ENCODE results near the gene OTUD6A.
"Not testable (repeated sequence)": the region's sequence is repeated elsewhere in the genome, so short reads cannot be mapped to it uniquely, and the experiment has no call there.

Gene OTUD6A

DNA sequence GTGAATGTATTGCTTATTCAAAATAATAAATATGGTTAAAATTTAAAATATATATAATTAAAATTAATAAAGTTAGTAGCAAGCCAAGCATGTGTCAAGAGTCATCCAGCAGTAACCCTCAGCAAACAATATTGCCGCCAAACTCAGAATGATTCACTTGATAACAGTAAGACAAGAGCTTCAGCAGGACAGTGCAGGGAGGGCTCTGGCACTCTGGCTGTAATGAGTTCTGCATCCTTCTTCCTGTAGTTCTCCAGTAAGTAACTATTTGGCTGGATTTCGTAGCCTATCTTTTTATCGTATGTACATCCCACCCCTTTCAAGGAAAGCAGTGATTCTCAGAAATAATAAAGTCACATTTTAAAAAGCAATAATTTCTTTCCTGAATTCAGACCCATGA is 17.6 kb downstream of the OTUD6A start:
- Mint-ChIP-seq H3K27ac (no peak overlapping the region), H3K4me1 (ENCODE audit: low read depth) (no peaks in the 10 kb centered on the region), H3K36me3 (ENCODE audit: low read depth) (no peaks in the 10 kb centered on the region), H3K4me3 (no peak overlapping the region), H3K9me3 (no peaks in the 10 kb centered on the region), H3K27me3 (ENCODE audit: low read depth) (no peaks in the 10 kb centered on the region)

- Mint-ChIP-seq H3K27me3 (ENCODE audit: low read depth) (no peaks in the 10 kb centered on the region), H3K4me3 (no peak overlapping the region), H3K27ac (no peak overlapping the region), H3K36me3 (ENCODE audit: low read depth) (no peaks in the 10 kb centered on the region), H3K4me1 (ENCODE audit: low read depth) (no peaks in the 10 kb centered on the region), H3K9me3 (no peaks in the 10 kb centered on the region)
These were observed 20.5 kb downstream of the OTUD6A start for GRCh38 chrX:70082723-70083122.

- Mint-ChIP-seq H3K4me1 (ENCODE audit: low read depth) (no peaks in the 10 kb centered on the region), H3K4me3 (no peak overlapping the region), H3K27ac (no peak overlapping the region), H3K27me3 (ENCODE audit: low read depth) (peaks cover 3% of the 10 kb centered on the region), H3K9me3 (no peaks in the 10 kb centered on the region), H3K36me3 (ENCODE audit: low read depth) (no peaks in the 10 kb centered on the region)
These were observed 22.5 kb downstream of the OTUD6A start for GRCh38 chrX:70084592-70085240.

DNA sequence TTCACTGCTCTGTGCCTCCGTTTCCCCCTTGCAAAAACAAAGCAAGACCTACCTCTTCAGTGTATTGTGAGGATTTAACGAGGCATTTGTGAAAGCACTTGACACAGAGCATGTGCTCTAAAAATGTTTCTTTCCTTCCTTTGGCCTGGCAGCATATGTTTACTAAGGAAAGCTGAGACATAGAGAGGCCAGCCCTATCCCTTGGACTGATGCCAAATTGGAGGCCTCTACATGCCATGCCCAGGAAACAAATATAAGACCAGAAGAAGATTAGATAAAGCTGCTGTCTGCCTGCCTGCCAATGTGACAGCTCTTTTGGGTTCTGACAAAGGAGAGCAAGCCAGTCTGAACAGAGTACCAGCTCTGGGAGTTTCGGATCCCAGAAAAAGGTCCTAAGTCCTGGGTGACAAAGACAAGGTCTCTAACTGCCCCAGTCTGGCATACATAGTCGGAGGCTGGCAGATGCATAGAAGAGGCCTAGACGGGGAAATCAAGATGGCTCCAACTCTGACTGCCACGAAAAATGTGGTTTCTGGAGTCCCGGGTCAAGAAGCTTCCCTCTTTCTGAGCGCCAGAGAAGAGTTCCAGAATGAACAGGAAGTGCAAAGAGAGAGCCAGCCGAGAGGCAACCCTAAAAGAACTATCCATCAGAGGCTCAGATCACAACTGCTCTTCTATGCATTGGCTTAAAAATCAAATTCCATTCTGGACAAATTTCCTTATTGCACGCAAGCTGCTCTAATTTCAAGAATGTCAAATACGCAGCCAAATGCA is 25.8 kb downstream of the OTUD6A start:
- H3K27me3 Mint-ChIP-seq (ENCODE audit: low read depth) = peaks cover 4% of the 10 kb centered on the region
- H3K27ac Mint-ChIP-seq = no peak overlapping the region
- H3K36me3 Mint-ChIP-seq (ENCODE audit: low read depth) = no peaks in the 10 kb centered on the region
- H3K4me3 Mint-ChIP-seq = no peak overlapping the region
- no peaks in the 10 kb centered on the region for H3K9me3 Mint-ChIP-seq
- no peaks in the 10 kb centered on the region for H3K4me1 Mint-ChIP-seq (ENCODE audit: low read depth)

- Mint-ChIP-seq H3K27ac (no peak overlapping the region), H3K4me1 (ENCODE audit: low read depth) (no peaks in the 10 kb centered on the region), H3K36me3 (ENCODE audit: low read depth) (no peaks in the 10 kb centered on the region), H3K27me3 (ENCODE audit: low read depth) (peaks cover 4% of the 10 kb centered on the region), H3K9me3 (no peaks in the 10 kb centered on the region), H3K4me3 (no peak overlapping the region)
These were observed 26.5 kb downstream of the OTUD6A start for GRCh38 chrX:70088751-70089150.

DNA sequence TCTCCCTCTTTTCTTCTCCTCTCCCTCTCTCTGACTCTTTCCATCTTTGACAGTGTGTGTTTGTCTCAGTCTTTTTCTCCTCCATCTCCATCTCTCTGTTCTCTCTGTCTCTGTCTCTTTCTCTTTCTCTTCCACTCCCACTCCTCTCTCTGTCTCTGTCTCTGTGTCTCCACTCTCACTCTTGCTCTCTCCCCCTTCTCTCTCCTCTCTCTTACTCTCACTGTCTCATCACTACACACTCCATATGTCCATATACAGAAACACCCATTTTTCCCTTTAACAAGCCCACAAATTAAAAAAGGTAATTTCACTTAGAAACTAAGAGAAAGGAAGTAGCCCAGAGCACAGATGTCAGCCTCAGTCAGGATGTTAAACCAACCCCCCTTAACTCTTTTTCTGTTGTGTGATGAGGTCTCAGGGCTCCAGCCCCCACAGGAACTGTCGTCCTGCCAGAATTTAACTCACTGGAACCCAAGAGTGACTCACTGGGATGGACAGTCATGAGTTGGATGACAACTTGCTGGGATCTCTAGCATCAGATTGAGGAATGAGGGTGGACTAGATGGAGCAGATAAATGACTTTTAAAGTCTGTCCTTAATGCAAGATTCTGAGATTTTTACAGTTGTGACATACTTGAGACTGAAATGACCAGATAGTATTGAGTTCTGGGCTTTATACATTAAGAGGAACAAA is 27.5 kb downstream of the OTUD6A start:
- H3K4me1 Mint-ChIP-seq (ENCODE audit: low read depth) = no peaks in the 10 kb centered on the region
- no peaks in the 10 kb centered on the region for H3K36me3 Mint-ChIP-seq (ENCODE audit: low read depth)
- H3K4me3 Mint-ChIP-seq = no peak overlapping the region
- H3K9me3 Mint-ChIP-seq = no peaks in the 10 kb centered on the region
- H3K27ac Mint-ChIP-seq = no peak overlapping the region
- H3K27me3 Mint-ChIP-seq (ENCODE audit: low read depth) = peaks cover 4% of the 10 kb centered on the region

GRCh38 chrX:70092247-70092646 is 30.0 kb downstream of the OTUD6A start:
- peaks cover 7% of the 10 kb centered on the region for H3K27me3 Mint-ChIP-seq (ENCODE audit: low read depth)
- no peak overlapping the region for H3K4me3 Mint-ChIP-seq
- no peak overlapping the region for H3K27ac Mint-ChIP-seq
- no peaks in the 10 kb centered on the region for H3K4me1 Mint-ChIP-seq (ENCODE audit: low read depth)
- peaks cover 2% of the 10 kb centered on the region for H3K36me3 Mint-ChIP-seq (ENCODE audit: low read depth)
- H3K9me3 Mint-ChIP-seq = no peaks in the 10 kb centered on the region

DNA sequence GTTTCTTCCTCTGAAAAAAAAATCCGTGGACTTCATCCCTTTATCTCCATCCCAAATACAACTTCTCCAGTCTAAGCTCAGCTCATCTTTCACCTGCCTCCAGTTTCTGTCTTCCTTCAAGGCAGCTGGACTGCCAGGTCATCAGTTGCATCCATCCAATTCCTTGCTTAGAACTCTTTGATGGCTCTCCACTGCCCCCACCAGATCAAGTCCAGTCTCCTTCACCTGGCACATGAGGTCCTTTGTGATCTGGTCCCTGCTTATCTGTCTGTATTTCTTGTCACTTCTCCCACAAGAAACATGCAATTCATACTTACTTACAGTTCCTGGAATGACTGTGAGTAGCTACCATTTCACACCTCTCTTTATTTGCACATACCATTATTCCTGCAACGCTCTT is 33.8 kb downstream of the OTUD6A start:
- Mint-ChIP-seq H3K4me1 (ENCODE audit: low read depth) (no peaks in the 10 kb centered on the region), H3K9me3 (no peaks in the 10 kb centered on the region), H3K27ac (no peak overlapping the region), H3K4me3 (no peak overlapping the region), H3K27me3 (ENCODE audit: low read depth) (peaks cover 14% of the 10 kb centered on the region), H3K36me3 (ENCODE audit: low read depth) (peaks cover 2% of the 10 kb centered on the region)

GRCh38 chrX:70105229-70105628 is 43.0 kb downstream of the OTUD6A start:
- no peaks in the 10 kb centered on the region for H3K36me3 Mint-ChIP-seq (ENCODE audit: low read depth)
- no peak overlapping the region for H3K27ac Mint-ChIP-seq
- no peaks in the 10 kb centered on the region for H3K4me1 Mint-ChIP-seq (ENCODE audit: low read depth)
- H3K4me3 Mint-ChIP-seq = no peak overlapping the region
- no peaks in the 10 kb centered on the region for H3K27me3 Mint-ChIP-seq (ENCODE audit: low read depth)
- no peaks in the 10 kb centered on the region for H3K9me3 Mint-ChIP-seq

DNA sequence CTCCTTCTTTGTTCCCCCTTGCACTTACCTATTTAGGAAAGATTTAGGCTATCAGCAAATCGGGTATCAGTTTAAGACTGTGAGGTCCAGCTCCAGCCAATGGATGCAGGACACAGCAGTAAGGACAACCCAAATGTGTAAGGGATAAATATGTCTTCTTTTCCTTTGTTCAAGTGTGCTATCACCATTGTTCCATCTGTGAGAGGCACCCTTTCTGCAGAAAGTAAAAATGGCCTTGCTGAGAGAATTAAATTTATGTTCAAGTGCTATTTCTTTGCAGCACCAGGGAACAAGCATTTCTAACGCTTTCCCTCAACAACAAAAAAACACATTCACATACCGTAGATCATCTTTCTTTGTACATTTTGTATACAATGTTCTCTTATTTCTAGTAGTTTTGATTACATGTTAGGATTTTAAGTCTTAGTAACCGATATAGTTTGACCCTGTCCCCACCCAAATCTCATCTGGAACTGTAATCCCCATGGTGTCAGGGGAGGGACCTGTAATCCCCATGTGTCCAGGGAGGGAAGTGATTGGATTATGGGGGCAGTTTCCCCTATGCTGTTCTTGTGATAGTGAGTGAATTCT is 49.3 kb downstream of the OTUD6A start:
- not testable (repeated sequence) for H3K36me3 Mint-ChIP-seq (ENCODE audit: low read depth); H3K27ac Mint-ChIP-seq; H3K4me3 Mint-ChIP-seq; H3K4me1 Mint-ChIP-seq (ENCODE audit: low read depth); H3K9me3 Mint-ChIP-seq; H3K27me3 Mint-ChIP-seq (ENCODE audit: low read depth)

Data from T-helper 1 cell treated with Interleukin-12 subunit alpha and Interleukin-12 subunit beta and Interleukin-4 antibody, amounts not matched to agents 30 μg/mL and 1 μg/mL, for 36 hours (primary cell).